GM19395 (cell line): ENCODE results near the gene GABRA4.

ENCODE experiments used
- ATAC-seq: cut with Tn5 transposase; IDR thresholded peaks from one replicate; pipeline ENCODE4 v1.9.1; 2021; ENCODE audit warnings: mild to moderate bottlenecking, moderate library complexity; ENCODE audit not compliant: unreplicated experiment

GABRA4 gene

DNA sequence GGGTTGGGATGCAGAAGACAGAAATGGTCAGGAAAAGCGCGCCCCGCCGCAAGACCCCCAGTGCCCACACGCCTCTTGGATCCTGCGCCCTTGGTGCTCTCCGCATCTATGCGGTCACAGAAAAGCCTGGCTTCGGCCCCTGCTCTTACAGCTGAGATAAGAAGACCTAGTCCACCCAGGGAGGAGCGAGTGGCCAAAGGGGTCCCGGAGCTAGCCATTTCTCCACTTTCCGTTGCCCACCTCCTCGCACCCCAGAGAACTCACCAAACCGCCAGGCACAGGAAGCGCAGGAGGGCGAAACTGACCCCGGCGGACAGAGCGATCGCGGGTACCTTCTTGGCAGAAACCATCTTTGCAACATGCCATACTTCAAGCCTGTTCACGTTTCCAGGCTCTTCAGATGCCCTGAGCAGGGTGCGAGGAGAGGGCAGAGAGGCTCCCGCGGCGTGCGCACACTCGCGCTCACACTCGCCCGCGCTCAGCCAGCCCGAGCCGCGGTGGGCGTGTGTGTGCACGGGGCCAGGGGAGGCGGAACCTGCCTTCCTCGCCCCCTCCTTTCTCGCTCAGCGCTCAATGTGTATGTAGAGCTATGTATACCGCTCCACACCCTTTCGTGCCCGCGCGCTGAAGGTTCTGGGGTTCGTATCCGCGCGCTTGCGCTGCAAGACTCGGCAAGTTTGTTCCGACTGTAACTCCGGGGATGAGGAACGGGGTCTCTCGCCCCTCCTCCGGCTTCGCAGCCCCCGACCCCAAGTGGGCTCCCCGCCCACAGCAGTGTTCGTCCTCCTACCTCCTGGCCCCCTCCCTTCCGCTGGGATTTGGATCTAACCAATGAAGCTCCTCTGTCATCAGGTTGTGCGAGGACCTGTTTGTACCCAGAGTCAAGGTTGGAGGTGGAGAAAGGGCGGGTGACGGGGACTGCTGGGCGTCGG is at the start of gene GABRA4:
Gene GABRA4 (minus strand): TSS at position 507 of the 932 bp plus-strand sequence. CDS start 157 bp downstream, at position 350.
- no peak for ATAC-seq

DNA sequence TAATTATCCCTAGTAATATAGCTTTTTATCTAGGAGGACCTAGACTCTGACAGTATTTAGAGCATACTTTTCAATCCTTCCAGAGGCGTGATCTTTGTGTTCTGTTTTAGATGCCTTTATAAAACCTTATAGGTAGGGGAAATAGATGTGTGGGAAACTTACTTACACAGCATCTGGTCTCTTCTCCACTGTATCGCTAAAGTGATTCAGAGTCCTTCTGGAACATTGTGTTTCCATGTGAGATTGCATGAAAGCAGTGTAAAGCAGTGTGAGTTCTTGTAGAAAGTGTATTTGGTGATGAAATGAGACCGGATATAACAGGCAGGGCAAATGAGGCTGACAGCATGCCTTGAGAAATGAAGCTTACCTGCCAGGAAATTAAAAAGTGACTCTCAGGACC is 47.4 kb upstream of the GABRA4 start:
- ATAC-seq, result no peak

DNA sequence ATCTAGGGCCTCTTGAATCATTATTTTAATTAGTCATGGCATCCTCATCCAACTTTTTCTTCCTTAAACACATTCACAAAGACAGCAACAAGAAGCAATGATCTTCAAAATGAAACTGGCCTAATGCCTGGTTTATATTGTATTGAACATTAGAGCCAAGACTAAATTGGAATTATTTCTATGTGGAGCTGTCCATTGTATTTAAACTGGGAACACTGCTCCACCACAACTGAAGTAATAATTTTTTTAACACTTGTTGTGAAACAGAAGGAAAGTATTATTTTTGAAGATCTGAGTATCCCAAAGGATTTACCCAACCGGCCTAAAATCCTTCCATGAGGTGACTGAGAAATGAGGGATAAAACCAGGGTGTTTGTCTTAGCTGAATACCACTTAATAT is 44.9 kb upstream of the GABRA4 start:
- ATAC-seq, result no peak

GRCh38 chr4:47032405-47033106 is 39.2 kb upstream of the GABRA4 start:
- ATAC-seq, result peak; percentile 94

- no peak for ATAC-seq
Measured at GRCh38 chr4:47031751-47032404, 38.5 kb upstream of the GABRA4 start.

DNA sequence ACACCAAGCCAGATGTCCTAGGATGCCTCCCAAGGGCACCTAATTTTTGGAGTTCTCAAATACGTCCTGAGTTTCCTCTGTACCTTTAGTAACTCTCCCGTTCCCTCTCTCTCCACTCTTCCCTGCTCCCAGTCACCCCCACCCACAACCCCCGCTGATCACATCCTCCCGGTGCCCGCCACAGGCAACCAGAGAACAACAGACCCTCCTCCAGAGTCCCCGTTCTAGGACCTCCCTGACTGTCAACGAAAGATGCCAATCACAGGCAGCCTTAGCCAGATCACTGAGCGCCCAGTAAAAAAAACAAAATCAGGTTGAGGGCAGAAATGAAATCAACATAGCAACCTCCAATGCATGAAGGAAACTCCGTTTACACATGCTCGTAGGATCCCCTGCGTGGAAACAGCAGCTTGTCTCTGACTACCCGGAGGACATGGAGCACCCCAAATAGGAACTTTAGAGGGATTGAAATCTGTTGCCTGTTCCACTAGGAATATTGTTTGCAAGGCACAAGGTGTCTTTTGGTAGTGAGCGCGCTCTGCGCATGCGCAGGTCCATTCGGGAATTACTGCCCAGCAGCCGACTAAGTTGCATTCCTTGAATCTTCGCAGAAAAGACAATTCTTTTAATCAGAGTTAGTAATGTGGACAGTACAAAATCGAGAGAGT is 37.8 kb upstream of the GABRA4 start, which contains the start of gene GABRB1:
Gene GABRB1 (plus strand): TSS at position 557 of the 668 bp plus-strand sequence.
- no peak for ATAC-seq

GRCh38 chr4:47017494-47017893 is 24.1 kb upstream of the GABRA4 start:
- no peak for ATAC-seq

DNA sequence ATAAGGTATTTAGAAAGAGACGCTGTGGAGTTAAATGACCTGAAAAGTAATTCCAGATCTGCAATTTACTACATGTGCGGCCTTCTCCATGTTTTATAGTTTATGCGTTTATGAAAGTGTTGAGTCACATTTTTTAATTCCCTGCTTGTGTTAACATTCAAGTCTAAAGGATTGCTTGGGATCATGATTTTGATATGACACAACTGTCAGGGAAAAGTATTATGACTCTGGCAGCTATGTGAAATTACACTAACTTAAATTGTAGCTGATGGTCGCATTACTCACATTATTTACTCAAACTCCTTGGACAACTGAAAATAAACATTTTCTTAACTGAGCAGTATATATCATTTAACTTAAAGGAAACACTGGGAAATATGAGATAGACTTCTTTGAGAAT is 23.7 kb upstream of the GABRA4 start:
- ATAC-seq, result no peak

- no peak for ATAC-seq
Measured at GRCh38 chr4:47013373-47013772, 20.0 kb upstream of the GABRA4 start.

- no peak for ATAC-seq
Measured at GRCh38 chr4:47012676-47013075, 19.3 kb upstream of the GABRA4 start.

GRCh38 chr4:47010912-47011446 is 17.6 kb upstream of the GABRA4 start:
- ATAC-seq, result peak; percentile 95

DNA sequence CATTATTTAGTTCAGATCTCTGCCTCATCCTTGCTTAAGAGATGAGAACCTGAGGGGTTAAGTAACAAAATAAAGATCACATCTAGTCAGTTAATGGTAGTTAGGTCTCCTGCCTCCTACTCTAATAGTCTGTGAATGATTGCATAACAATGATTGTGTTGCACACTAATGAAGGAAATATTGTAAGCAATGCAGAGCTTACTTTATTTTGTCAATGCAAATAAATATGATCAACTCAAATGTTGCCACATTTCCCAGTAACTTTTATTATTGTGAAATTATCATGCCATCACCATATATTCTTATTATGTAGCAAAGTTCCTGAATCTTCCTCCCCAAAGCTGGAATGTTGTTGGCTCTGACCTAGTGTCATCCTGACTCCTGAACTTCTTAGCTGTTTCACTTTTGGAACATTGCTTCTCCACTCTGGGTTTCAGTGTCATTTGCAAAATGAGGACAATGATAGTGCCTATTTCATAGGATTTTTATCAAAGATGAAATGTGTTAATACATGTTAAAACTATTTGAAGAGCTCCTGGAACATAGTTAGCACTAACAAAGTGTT is 17.0 kb upstream of the GABRA4 start:
- ATAC-seq, result peak; percentile 33

GRCh38 chr4:47002580-47002979 is 9.2 kb upstream of the GABRA4 start:
- ATAC-seq, result no peak

DNA sequence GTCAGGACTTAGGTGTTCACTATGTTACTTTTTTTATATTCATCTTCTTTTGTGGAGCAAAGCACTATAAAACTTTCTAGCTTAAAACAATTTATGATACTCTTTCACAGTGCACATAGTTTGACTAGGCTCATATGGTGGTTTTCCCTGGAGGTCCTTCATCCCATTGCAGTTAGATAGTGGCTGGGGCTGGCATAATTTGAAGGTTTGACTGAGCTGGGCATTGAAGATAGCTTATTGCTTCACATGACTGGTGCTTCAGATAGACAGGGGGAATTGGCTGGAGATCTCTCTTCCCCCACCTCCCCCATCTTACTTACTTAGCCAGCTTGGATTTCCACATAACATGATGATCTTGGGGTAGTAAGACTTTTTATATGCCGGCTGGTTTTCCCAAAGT is 7.0 kb upstream of the GABRA4 start:
- ATAC-seq, result no peak

- no peak for ATAC-seq
Measured at GRCh38 chr4:46999566-46999965, 6.2 kb upstream of the GABRA4 start.

- no peak for ATAC-seq
Measured at GRCh38 chr4:46994007-46994405, 625 bp upstream of the GABRA4 start.

GRCh38 chr4:46992338-46992737 is 1.0 kb downstream of the GABRA4 start:
- ATAC-seq, result no peak

GRCh38 chr4:46986922-46987638 is 6.3 kb downstream of the GABRA4 start:
- no peak for ATAC-seq

- no peak for ATAC-seq
Measured at GRCh38 chr4:46984781-46985180, 8.6 kb downstream of the GABRA4 start.

- no peak for ATAC-seq
Measured at GRCh38 chr4:46980851-46981250, 12.5 kb downstream of the GABRA4 start.
